Measurements from ENCODE around the gene CUX1.
"Not testable (repeated sequence)": the region's sequence is repeated elsewhere in the genome, so short reads cannot be mapped to it uniquely, and the experiment has no call there.

The CUX1 gene

GRCh38 chr7:101871351-101871750 lies 53.9 kb downstream of the CUX1 start:
- no peak for DNase-seq

DNA sequence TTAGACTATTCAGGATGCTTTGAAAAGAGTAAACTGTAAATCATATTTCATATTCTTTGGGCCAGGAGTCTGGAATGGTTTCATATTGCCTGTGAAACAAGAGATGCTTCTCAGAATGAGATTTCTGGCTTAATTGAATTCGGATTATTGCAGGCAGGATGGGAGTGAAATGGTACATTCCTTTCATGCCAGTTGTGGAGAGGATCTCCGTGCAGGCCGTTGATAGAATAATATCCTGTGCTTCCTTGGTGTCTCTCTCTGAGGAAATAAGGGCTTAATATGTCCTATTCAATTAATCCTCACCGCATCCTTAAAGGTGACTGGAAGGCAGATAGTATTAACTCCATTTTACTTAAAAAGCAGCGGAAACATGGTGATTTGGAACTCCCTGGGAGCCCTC lies 56.6 kb downstream of the CUX1 start:
- DNase-seq: no peak

DNA sequence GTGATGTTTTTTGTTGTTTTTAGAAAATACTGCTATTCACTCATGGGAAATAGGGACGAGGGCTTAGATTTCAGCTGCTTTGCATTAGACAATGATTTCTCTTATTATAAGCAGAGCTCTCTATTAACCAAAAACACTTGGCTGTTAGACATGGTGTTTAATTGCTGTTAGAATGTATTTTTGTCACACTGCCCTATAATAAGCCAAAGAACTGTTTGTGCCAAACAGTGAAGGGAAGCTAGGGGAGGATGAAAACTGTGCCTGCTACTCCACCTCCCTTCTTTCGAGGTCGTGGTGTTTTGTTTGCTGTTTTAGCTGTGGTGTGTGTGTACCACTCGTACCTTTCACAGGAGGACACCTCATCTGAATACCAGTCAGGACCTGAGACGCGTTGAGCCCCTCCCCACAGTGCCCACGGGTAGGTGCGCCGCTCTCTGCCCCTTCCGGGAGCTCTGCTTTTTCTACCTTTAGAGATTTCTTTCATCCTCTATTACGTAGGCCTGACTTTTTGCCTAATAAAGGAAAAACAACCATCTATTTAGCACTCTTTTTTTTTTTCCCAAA lies 57.9 kb downstream of the CUX1 start:
- no peak for DNase-seq

DNA sequence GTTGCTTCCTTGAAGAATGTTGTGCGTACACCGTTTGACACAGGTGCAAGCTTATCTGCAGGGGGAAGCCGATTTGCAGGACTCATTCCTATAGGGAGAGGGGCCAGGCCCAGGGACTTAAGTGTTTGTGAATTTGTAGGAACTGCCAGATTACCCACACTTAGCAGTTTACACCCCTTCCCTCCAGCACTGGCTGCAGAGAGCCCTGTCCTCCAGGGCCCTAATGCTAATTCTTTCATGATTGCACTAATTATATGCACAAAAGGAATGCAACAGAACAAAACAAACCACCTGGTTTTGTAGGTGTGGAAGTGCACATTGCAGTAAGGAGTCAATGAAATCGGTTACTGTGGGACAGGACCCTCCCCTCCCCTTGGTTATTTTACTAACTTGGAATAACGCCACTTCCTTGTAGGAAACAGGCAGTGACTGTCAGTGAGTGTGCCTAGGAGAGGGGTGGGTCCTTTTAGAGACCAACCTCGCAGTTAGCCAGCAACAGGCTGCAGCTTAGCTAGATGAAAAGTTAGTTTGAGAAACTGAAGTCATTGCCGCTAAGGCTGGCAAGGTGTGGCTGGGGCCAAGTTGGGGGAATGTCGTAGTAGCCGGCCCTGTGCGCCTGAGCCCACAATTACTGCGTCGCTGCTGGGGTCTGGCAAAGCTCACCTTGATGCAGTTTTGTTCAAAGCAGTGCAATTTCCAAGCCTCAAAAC lies 60.6 kb downstream of the CUX1 start:
- no peak for DNase-seq

- DNase-seq: no peak
These were observed 61.5 kb downstream of the CUX1 start for GRCh38 chr7:101878938-101879337.

GRCh38 chr7:101879565-101879964 lies 62.1 kb downstream of the CUX1 start:
- DNase-seq: no peak

DNA sequence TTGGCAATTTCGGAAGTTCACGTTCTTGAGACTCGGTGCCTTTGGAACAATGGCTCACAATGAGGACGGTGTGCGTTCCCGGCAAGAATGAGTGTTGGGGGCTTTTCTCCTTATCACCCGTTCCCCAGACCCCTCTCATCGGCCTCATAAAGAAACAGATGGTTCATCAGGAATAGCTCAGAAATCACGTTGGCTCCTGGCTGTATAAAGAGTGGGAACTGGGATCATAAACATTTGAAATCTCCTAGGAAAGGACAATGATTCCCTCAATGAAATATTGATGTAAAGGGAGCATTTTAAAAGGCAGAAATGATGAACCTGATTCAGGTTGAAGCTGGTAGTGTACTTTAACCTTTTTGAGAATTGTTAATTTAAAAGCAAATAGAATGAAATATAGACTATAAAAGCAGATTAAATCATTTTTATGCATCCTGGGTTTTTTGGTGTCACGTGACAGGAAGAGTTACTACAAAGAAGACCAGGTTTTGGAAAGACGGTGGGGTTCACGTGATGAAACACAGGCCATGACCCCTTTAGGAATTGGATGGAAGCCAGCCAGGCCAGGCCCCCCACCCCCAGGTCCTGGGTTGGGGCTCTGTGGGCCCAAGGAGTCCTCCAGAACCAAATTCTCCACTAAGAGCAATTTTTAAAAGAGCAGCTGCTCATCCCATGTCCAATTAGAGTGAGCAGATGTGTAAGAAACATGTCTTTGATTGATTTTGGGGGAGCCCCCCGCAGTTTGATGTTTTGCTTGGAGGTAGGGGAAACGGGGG lies 63.0 kb downstream of the CUX1 start:
- DNase-seq: no peak

GRCh38 chr7:101882005-101882421 lies 64.6 kb downstream of the CUX1 start:
- DNase-seq: no peak

DNA sequence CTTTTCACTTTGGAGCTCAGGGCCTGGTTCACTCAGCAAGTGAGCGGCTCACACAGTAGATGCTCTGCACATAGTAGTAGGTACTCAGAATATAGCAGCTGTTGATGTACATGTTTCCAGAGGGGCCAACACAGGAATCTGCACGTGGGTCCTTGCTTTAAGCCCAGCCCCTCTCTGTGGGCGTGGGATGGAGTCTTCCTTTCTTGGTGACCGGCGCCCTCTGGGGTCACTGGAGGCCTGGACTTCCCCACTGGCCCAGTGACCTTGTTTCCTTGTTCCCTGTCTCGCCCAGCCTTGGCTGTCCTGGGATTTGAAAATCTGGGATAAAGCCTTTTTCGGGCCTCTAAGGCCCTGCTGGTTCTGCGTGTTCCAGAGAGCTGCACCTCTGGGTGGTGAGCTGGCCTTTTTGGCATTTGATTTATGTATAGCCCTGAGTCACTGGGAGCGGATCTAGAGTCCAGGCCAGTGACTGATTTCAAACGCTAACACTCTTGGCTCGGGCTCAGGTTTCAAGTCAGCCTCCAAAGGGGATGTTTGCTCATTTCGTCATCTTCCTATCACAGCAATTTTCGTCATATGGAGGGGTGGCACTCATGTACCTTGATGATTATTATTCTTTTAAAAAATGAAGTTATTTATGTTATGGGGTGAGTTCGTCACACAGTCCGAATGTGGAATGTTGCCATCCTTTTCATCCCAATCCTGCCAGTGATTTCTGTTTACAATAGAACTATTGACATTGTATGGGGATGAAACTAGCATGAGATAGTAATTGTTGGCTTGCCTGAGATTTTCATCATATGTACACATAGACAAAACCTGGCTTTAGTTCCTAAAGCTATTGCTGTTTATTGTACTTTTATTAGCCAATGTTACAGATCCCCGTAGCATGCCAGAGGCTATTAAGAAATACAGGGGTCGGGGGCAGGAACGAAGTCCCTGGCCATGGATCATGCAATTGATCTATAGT lies 65.5 kb downstream of the CUX1 start:
- no peak for DNase-seq

DNA sequence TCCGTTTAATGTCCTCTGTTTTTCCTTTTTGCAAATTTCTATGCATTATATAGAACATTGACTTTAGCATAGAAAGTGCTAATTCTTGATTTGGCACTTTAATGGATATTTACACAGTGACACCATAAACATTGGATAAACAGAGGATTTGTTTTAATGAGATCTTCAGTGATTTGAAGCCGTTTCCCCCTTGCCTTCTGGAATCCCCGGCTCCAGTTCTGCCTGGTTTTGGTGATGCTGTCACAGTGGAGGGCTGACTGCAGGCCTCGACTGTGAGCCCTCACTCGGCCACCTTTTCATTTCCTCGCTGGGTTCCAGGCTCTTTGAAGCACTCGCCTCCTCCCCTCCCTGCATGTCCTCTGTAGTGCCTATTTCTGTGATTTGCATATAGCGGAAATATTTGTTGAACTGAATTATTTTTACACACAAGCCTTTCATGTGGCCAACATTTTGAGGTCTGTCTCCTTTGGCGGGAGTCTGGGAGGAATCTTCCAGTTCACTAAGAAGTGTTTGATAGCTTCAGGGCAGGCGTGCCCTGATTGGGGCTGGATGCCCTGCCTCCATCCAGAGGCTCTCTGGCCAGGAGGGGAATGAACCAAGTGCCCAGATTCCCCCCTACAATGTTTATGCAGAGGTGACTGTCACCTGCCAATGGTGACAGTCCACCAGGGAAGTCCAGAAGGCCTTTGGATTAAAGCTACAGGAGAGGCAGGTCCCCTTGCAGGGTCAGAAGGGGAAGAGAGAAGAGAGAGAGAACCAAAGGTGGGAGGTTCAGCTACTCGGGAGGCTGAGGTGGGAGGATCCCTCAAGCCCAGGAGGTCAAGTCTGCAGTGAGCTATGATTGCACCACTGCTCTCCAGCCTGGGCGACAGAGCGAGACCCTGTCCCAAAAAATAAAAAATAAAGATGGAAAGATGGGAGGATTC lies 67.5 kb downstream of the CUX1 start:
- no peak for DNase-seq

DNA sequence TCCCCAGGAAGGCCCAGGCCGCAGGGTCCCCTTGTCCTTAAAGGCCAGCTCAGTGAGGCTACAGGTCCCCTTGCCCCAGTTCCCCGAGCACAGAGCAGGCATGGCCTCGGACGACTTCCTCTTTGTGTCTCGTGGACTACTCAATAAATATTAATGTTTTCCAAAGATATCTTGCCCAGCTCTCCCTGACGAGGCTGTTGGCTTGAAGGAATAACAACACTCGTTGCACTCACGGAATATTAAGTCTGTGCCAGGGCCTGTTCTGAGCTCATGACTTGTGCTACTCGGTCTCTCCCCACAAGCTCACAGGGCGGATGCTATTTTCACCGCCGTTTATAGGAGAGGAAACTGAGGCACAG lies 68.2 kb downstream of the CUX1 start:
- DNase-seq: no peak

GRCh38 chr7:101887352-101887751 lies 69.9 kb downstream of the CUX1 start:
- not testable (repeated sequence) for DNase-seq

DNA sequence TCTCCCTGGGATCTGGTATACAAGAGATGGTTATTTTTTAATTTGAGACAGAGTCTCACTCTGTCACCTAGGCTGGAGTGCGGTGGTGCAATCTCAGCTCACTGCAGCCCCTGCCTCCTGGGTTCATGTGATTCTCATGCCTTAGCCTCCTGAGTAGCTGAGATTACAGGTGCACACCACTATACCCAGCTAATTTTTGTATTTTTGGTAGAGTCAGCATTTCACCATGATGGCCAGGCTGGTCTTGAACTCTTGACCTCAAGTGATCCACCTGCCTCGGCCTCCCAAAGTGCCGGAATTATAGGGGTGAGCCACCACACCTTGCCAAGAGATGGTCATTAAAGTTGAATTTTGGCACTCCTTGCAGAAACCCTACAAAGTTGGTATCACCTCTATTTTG lies 71.1 kb downstream of the CUX1 start:
- DNase-seq: not testable (repeated sequence)

- no peak for DNase-seq
These were observed 73.5 kb downstream of the CUX1 start for GRCh38 chr7:101890749-101891523.

- DNase-seq: no peak
These were observed 74.7 kb downstream of the CUX1 start for GRCh38 chr7:101891936-101892640.

GRCh38 chr7:101893341-101894082 lies 76.1 kb downstream of the CUX1 start:
- DNase-seq: no peak

GRCh38 chr7:101896316-101896715 lies 78.9 kb downstream of the CUX1 start:
- DNase-seq: no peak

DNA sequence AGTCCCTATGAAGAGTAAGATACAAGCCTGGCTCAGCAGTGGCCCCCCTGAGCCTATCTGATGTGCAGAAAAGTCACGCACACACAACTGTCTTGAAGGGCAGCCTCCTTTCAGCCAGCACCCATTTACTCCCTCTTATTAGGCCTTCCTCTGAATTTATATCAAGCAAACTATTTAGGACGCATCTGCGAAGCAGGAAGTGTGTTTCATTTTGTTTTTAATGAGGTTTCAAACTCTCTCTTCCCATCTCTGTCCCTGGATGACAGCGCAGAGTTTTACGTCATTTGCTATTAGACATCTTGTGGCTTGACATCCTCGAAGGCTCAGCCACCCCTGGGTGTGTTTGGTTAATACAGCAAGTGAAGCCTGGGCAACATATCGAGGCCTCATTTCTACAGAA lies 79.5 kb downstream of the CUX1 start:
- no peak for DNase-seq

- no peak for DNase-seq
These were observed 80.7 kb downstream of the CUX1 start for GRCh38 chr7:101898106-101898505.

GRCh38 chr7:101899616-101900015 lies 82.2 kb downstream of the CUX1 start:
- no peak for DNase-seq
